GM19023 (cell line): ENCODE data around the gene RHOBTB1.

Source experiments
- ATAC-seq: cut with Tn5 transposase; IDR thresholded peaks from one replicate; pipeline ENCODE4 v1.9.1; 2021; ENCODE audit warnings: mild to moderate bottlenecking, moderate library complexity; ENCODE audit not compliant: unreplicated experiment

Gene RHOBTB1

GRCh38 chr10:60965696-60966095, 21.7 kb upstream of the RHOBTB1 start:
- ATAC-seq = no peak

- ATAC-seq = peak; percentile 68
These were observed 20.6 kb upstream of the RHOBTB1 start for GRCh38 chr10:60964257-60965235.

DNA sequence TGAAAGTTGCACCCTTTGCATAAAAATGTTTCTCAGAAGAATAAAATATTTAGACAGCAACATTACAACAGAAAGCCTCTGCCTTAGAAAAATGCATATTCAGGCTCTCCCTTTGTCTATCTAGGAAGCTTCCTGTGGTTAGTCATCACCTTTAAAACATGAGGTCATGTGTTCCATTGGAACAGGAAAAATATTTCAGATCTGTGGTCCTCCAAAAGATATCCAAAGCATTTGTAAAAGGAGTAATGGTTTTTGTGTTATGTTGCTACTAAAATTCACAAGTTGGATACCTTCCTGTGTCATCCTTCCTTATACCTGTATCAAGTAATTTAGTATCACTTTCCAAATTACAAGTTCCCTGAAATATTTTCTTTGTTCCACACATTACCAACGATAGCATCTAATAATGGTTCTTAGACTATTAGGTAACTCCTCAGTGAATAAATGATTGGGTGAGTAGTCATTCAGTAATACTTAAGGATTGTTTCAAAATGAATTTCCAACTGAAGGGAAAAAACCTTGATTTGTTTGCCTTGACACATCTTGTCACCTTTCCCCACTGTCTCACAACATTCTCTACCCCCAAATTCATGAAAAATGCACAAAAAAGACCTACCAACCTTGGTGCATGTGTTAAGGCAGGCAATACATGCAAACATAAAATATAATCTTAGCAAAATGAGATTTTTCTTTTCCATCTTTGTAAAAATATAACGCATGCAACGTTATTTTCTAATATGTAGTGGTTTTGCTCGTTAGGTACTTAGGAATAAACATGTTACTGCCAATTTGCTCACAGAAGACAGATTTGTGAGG, 19.7 kb upstream of the RHOBTB1 start:
- ATAC-seq = no peak

- ATAC-seq = no peak
These were observed 19.0 kb upstream of the RHOBTB1 start for GRCh38 chr10:60962946-60963345.

DNA sequence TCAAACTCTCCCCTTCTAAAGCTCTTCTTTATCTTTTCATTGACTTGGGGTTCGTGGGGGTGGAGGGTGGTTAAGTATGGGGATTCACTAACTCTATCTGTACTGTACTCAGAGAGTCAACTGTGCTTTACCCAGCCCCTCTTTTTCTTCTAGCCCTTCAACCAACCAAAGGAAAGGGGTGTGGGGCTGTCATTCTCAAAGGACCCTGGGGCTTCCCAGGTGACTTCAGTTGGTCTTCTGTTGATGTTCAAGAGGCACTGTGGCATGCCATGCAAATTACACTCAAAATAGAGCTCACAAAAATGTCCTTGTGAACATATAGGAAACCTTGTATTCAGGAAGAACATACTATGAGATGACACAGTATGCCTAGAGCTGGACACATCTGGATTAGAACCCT, 16.9 kb upstream of the RHOBTB1 start:
- ATAC-seq = no peak

DNA sequence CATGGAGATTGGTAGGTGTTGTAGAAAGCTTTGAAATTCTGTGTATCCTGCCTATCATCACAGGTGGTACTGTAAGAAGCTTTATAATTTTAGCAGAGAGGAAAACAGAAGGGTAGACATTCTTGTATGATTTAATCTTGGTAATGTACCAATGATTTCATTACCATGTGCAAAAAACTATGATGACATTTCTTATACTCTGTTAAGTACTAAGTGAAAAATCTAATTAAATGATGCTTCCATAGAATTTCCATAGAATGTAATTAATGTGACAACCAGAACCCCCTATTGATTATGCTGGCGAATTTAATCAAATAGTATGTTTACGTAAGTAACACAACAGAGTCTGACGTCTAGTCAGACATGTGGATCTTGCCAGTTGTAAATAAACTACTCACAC, 16.0 kb upstream of the RHOBTB1 start:
- no peak for ATAC-seq

- ATAC-seq = no peak
These were observed 15.1 kb upstream of the RHOBTB1 start for GRCh38 chr10:60958892-60959601.

DNA sequence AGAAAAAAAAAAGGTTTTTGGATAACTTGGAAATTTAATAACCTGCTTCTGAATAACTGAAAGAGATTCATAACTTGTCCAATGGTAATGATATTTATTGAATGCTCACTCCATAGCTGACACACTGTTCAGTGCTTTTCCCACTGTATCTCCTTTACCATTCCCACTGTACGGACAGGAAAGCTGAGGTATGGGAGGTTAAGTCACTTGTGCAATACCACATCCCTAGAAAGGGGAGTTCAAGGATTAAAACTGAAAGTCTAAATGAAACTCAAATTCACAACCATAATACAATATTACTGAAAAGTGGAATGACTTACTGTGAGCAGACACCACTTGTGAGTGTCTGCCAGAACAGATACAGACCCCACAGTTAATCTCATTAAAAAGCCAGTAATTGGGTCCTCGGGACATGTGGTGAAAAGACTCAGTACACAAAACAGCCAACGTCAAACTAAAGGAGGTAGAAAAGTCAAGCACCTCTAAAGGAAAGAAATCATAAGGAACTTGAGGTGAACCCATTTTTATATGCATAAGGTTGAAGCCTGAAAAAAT, 13.8 kb upstream of the RHOBTB1 start:
- no peak for ATAC-seq

DNA sequence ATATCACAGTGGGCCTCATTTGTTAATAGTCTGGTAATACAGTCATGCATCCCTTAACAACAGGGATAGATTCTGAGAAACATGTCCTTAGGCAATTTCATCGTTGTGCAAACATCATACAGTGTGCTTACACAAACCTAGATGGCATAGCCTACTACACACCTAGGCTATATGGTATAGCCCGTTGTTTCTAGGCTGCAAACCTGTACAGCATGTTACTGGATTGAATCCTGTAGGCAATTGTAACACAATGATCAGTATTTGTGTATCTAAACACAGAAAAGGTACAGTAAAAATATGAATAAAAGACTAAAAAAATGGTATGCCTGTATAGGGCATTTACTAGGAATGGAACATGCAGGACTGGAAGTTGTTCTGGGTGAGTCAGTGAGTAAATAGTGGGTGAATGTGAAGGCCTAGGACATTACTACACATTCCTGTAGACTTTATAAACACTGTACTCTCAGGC, 12.0 kb upstream of the RHOBTB1 start:
- no peak for ATAC-seq

DNA sequence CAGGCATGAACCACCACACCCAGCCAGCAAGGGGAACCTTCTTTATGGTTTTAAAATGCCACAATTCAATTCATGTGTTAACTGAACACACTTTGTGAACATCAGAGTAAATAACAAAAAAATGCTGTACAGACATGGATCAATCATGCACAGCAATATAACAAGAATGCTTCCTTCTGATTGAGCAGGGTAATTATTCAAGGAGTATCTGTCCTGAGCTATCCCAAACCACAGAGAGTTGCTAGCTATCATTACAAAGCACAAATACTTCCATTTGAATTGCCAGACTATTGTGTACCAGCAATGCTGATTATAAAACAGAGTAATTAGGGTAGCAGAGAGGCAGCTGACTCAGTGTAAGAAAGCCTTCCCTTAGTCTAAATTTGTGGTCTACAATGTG, 11.3 kb upstream of the RHOBTB1 start:
- no peak for ATAC-seq

- ATAC-seq = no peak
These were observed 10.1 kb upstream of the RHOBTB1 start for GRCh38 chr10:60954035-60954434.

DNA sequence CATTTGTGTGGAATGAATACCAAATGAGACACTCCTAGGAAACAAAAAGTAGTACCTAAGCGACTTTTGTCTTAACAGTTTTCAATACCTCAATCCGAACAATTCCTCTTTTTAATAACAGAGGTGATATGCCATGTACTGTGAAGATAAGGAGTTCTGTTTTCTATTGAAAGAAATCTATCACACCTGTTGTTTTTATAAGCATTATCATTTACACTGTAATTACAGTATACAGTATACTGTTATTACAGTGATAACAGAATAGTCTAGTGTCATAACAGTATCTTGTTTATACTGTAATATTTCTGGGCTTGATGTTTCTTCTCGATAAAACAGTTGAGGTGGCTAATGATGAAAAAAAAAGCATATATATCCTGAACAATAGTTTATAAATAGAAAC, 9.4 kb upstream of the RHOBTB1 start:
- no peak for ATAC-seq

DNA sequence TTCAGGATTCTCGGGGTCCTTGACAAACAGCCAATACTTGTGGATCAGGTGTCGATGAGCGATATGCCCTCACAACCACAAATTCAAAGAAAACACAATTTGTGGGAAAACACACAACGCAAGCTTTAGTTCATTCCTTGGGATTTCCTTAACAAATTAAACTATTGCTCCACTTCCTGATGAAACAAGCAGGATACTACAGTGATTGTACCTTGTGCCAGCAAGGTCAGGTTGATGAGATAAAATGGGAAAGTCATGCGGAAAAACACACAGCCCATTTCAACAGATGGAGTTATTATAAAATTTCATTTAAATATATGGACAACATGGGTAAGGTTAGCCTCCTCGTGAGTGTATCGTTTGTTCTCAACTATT, 8.8 kb upstream of the RHOBTB1 start:
- no peak for ATAC-seq

DNA sequence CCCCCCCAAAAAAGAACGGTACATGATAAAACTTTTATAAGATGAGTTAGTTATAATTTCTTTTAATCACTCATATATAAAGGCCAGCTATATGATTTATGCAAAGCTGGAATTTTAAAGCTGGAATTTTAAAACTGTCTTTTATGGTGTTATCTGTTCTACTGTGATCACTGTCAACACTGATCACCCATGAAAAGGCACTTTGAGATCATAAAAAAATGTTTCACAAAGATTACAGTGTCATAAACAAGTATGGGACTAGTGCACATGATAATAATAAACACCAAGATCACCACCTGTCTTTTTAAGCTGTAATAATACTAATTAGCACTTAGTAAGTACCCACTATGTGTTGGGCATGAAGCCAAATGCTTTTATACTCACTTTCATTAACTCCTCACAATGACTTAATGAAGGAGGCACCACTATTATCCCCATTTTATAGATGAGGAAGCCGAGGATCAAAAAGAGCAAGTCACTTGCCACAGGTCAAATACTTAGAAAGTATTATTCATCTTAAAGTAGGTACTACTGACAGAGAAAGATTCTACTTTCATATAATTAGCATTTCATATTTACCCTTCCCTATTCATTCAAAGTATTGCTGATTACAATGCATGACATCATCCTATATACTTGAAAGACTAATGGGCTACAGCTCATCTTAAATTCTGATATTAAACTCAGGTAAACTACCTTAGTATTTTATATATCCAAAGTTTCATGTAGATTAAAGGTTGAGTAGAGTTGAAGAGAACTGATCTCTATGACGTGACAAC, 8.3 kb upstream of the RHOBTB1 start:
- ATAC-seq = no peak

DNA sequence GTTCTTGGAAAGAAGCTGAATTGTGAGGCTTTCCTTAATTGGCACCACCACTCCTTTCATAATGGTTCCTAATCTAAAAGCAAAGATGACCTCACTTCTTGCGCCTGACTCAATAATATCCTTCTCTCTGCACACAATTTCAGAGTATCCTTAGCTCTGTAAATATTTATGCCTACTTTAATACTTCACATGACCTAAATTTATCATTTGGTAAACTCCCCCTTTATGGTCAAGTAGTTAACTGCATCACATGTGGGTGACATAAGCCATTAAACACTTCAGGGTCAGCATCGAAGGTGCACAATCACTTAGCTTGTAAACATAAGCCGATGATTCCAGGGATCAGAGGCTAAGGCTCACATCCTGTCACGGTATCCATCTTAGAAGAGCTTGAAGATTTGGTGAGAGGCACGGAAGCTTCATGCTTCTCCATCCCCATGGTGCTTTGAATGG, 7.3 kb upstream of the RHOBTB1 start:
- ATAC-seq = no peak

GRCh38 chr10:60950300-60950699, 6.3 kb upstream of the RHOBTB1 start:
- peak; percentile 54 for ATAC-seq

DNA sequence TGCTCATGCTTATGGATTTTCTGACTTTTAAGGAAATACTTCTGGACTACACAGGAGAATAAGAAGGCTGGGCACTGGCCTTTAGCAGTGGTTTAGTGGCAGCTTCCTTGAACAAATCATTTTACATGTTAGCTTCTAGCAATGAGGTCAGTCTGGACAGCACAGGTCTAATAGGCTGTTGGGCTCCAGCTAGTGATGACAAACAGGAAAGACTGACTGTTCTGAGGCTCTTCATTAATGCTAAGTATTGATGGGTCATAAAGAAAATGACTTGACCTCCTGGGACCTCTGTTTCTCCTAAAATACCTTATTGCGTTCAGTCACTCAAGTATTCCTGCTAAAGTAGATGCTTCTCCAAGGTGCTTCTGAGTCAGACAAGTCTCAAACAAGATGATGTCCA, 4.9 kb upstream of the RHOBTB1 start:
- no peak for ATAC-seq

DNA sequence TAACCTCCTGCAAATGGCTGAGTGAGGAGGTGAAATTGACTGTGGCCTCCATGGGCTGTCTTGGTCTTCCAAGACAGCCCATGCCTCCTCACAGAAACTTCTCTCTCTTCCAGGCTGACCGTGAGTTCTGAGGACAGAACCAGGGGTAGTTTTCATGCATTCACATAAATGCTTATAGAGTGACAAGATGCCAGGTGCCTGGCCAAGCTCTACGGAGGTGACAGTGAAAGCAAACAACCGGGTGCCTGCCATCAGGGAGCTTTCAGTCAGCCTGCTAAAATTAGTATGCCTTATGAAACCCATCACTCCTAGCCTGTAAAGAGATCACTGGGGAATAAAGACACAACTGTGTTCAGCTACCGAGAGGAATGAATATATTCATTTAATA, 919 bp upstream of the RHOBTB1 start:
- no peak for ATAC-seq

DNA sequence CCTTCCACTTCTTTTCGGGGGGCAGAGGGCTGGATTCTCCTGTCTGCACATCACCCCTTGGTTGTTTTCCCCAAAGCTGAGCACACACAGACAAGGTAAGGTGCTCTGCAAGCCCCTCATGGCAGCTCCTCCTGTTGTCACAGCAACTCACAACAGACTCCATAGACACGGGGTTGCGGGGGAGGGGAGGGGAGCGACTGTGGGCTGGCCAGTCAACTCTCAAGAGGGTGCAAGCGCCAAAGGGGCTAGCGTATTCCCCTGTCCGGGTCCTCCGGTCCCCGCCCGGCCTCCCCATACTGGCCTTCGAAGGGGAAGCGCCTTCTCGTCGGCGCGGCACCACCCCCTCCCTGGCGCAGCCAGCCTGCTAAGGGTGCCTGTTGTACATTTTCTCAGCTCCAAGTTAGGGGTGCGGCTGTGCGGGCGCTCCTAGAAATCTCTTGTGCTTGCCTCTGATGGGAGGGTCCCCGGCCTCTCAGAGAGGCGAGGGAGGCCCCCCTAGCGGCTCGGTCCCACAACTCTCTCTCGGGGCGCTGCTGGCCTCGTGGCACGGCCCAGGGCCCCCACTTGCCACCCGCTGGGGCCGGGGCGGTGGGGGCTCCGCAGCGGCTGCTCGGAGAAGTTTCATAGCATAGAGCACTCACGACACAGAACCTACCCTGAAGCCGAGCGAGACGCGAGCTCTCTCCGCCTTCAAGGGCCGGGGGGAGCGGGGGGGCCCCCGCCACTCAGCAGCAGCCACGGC, 498 bp downstream of the RHOBTB1 start:
- peak; percentile 32 for ATAC-seq
